ENCODE results near the gene ALLC.

DNA sequence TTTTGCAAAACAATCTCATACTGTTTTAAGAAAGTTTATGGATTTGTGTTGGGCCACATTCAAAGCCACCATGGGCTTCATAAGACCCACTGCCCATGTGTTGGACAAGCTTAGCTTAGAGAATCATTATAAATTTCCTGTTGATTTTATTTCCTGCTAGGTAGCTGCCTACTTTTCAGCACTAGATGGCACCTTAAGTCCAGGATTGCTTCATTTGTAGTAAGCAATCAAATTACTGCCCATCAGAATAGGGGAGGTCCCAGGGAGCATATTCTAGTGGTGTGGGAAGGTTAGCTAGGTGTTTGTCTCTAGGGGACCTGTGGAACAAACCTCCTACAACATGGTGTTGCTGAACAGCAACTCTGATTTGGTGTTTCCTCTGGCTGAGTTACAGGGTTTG lies 34.4 kb downstream of the ALLC start:
- TF ChIP-seq, protein P1, sequence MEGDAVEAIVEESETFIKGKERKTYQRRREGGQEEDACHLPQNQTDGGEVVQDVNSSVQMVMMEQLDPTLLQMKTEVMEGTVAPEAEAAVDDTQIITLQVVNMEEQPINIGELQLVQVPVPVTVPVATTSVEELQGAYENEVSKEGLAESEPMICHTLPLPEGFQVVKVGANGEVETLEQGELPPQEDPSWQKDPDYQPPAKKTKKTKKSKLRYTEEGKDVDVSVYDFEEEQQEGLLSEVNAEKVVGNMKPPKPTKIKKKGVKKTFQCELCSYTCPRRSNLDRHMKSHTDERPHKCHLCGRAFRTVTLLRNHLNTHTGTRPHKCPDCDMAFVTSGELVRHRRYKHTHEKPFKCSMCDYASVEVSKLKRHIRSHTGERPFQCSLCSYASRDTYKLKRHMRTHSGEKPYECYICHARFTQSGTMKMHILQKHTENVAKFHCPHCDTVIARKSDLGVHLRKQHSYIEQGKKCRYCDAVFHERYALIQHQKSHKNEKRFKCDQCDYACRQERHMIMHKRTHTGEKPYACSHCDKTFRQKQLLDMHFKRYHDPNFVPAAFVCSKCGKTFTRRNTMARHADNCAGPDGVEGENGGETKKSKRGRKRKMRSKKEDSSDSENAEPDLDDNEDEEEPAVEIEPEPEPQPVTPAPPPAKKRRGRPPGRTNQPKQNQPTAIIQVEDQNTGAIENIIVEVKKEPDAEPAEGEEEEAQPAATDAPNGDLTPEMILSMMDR (IDR thresholded peaks at IDR 0.05; ENCODE audit: low read depth, low read length): peak; percentile 83
- TF ChIP-seq EZH2phosphoT487 (IDR thresholded peaks at IDR 0.05; ENCODE audit: low read depth): no peak
